SK-N-DZ (cell line): ENCODE results near the gene SEMA4D.

ENCODE experiments used
- DNase-seq: peaks from one replicate; pipeline ENCODE4 v3.0.0-alpha.2; 2015; ENCODE audit warnings: low spot score

Gene SEMA4D

DNA sequence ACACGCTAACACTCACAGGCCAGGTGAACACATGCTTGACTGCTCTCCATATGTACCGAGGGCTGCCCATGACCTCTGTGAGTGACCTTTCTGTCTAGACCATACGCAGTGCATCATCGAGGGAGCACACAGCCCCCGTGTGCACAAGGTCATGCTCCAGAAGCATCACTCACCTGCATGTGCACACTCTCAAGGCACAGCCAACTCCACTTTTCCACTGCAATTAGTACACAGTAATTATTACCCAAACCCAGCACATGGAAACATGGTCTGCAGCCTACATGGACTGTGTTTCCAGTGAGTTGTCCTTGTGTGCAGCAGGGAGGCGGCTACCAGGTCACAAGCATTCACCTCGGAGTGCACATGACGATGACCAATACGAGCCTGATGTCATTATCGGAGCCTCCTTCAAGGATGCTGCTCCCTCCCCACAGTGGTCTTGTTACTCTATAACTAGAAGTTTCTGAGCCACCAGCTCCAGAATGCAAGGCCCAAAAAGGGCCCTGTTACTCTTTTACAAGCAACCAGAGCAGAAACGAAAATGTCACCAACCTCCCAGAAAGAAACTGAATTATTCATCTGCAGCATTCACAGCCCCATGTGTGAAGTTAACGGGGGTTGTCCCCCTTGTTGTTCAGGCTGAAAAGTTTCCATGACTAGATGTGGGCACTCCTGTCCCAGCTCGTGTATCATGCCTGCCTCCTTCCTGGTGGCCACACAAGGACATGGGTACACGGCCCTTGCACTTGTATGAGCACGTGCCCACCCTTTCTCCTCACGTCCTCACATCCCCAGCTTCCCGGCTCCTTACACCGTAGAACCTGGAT lies 31.2 kb downstream of the SEMA4D start:
- no peak for DNase-seq

DNA sequence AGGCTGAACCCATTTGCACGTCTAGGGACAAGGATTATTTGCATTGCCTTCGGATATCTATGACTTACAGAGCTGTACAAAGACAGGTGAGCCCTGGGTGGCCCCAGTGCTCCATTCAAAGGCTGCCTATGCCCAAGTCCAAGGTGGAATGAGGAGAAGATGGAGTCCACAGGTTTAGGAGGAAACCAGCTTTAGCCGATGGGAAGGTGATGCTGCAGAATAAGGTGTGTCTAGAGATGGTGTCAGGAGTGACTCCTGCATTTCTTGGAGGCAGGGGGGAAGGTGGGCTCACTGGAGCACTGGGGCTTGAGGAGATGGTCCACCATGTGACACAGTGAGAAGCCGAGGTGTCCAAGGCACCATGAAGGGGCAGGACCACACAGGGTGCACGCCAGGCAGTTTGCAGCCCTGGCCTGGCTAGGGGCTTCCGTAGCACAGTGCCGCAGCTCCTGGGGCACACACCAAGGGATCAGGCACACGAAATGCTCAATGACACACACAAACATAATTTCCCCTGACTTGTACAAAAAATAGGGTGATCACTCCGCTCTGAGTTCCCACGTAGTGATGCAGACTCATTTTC lies 32.1 kb downstream of the SEMA4D start:
- DNase-seq: no peak

DNA sequence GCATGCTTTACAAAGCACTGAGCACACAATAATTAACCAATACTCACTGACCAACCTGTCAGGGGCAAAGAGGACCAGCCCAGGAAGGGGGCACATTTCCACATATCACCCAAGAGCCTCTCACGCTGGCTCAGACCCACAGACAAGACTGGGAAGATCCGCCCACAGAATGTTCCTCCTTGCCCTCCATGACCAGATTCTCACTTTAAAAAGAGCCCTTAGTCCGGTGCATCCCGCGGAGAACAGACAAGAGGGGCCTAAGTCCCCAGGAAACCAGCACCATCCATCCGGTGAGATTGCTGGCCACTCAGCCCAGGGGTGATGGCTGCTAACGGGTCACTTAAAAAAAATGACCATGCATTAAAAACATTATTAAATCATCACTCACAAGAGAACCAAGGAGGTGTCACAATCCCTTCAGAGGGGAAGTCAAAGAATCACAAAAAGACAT lies 32.9 kb downstream of the SEMA4D start:
- no peak for DNase-seq

DNA sequence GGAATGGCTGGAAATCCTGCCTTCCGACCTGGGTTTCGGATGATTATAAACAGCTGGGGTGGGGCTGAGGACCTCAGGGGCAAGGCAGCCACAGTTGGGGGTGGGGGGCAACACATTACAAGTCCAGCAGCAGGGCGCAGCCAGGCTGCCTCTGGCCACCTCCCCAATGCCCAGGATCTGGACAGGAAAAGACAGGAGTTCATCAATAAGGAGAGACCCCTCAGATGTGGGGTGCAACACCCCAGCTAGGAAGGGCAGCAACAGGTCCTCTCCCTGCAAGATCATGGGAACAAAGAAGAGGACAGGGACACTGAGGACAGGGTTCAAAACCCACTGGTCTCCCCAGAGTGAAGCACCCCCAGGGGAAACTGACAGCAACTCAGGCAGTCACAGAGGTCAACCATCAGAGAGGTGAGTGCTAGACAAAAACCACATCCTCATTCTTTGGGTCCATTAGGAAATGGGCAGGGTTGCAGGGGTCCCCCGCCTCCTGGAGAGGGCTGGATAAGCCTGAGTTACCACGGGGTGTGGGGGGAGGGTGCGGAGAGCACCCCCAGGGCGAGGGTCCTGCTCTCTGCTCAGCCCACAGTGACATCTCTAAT lies 33.5 kb downstream of the SEMA4D start:
- no peak for DNase-seq

DNA sequence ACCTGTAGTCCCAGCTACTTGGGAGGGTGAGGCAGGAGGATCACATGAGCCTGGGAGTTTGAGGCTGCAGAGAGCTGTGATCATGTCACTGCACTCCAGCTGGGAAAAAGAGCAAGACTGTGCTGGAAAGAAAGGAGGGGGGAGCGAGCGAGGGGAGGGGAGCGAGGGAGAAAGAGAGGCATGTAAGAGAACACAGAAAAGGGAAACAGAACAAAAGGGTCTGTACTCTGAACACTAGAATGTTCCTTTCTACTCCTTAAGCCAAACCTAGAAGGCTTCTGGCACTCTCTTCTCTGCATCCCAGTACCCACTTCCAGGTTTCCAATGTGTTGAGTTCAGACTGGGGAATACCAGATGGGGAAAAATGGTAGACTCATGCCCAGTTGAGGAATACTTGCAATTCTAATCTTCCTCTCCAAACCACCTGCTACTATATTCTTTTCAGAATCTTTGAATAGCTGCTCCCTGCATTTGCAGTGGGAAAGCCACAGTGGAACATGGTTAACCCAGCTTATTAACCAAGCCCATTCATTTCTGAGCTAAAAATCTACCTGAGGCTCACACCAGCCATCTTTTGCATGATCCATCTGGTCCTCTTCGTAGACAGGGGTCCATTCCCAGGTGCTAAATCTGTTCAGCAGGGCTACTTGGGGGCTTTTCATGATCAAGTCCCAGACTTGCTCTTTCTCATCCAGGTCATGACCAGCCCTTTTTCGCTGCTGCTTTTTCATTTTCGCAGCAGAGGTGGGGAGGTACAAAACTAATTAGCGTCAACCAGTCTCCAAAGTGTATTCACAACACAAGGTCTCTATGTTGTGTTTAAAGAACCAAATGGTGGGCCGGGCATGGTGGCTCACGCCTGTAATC lies 34.9 kb downstream of the SEMA4D start:
- DNase-seq: no peak

DNA sequence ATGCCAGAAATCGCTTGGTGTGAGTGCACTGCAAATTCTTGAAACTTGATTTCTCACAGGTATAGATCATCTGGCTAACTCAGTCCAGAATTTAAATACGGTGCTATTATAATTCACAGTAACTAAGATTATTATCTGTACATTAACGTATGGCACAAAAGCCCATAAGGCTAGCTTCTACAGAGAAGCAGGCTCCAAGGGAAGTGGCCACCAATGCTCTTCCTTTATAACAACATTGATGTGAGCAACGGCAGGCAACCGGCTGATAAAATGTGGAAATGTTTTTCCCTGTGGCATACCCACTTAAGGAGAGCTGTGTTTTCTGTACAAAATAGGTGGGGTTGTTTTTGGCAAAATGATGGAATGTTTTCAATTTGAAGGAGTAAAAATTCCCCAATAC lies 35.7 kb downstream of the SEMA4D start:
- DNase-seq: no peak

DNA sequence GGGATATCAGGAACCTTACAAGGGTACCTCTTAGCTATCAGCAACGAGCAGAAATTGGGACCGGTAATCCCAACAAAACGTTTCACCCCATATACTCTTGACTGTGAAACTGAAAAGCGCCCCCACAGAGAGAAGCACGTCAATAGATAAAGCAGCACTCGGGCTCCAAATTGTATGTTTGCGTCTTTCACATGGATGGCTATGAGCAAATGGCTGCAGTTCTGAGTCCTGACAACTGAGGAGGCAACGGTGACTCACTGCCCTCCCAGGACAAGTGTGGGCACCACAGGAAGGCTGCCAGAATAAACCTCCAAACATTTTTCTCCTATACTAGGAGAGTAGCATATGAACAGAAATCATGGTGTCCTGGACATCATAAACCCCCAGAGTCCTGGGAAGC lies 36.6 kb downstream of the SEMA4D start:
- no peak for DNase-seq

DNA sequence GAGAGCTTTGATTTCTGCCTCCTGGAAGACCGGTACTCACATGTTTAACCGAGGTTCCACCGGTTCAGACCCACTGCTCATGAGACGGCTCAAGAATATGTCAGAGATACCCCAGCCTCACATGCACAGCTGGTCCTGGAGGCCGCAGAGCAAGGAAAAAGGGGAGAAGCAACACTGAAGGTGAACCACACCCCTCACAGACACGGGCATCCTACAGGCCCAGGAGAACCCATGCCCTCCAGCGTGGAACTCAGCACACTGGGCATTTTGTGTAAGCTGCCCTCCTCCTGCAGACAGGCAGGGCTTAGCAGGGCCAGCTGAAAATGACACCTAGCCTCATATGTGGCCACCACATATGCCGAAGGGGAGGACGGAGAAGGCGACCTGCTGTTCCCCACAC lies 37.4 kb downstream of the SEMA4D start:
- DNase-seq: no peak

DNA sequence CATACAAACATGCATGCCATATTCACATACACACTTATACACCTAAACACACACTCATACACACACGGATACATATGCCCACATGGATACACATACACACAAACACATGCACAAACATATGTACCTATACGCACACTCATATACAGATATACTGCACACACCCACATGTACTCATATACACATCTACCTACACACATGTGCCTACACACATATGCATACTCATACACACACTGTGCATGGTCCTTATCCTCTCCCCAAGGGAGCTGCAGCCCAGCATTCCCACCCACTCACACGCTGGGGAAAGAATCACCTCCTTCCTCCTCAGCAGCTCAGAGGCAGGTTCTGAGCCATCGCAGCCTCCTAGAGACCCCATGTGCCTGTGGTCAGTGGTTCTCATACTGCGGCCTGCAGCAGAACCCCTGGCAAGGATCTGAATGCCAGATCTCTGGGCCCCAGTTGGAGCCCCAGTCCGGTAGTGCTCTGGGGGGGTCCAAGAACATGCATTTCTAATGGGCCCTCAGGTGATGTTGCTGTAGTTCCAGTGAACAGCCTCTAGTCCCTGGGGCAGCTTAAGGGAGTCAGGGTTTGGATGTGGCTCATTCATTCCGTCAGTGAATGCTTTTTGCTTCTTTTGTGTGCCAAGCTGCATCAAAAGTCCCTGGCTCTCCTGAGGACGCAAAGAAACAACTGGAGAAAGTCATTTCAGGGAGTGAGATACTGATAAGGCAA lies 39.0 kb downstream of the SEMA4D start:
- no peak for DNase-seq

DNA sequence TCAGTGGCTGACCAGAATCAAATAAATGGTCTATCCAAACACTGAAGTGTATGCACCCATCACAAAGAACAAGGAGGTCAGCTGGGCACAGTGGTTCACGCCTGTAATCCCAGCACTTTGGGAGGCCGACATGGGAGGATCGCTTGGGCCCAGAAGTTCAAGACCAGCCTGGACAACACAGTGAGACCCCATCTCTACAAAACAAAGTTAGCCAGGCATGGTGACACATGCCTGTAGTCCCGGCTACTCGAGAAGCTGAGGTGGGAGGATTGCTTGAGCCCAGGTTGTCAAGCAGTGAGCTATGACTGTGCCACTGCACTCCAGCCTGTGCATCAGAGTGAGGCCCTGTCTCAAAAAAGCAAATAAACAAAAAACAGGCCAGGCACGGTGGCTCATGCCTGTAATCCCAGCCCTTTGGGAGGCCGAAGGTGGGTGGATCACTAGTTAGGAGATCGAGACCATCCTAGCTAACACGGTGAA lies 40.5 kb downstream of the SEMA4D start:
- DNase-seq: no peak

DNA sequence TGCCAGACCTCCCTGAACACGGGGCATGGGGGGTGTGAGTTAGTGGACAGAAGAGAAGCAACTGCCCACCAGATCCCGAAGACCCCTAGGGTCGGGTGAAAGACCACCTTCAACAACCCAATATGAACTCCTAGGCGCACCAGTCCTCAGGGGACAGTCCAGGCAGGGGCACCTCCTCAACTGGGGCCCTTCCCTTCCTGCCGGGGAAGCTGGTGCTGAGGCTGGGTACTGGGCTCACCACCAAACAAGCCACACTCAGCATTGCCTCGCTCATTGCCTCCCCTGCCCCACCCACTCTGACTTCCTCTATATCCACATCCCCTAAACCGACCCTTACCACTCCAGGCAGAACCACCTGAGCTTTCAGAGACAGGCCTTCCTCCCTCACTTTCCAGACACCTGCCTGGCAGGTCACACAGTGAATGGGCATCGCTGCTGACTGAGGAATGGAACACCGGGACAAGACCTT lies 42.5 kb downstream of the SEMA4D start:
- no peak for DNase-seq

DNA sequence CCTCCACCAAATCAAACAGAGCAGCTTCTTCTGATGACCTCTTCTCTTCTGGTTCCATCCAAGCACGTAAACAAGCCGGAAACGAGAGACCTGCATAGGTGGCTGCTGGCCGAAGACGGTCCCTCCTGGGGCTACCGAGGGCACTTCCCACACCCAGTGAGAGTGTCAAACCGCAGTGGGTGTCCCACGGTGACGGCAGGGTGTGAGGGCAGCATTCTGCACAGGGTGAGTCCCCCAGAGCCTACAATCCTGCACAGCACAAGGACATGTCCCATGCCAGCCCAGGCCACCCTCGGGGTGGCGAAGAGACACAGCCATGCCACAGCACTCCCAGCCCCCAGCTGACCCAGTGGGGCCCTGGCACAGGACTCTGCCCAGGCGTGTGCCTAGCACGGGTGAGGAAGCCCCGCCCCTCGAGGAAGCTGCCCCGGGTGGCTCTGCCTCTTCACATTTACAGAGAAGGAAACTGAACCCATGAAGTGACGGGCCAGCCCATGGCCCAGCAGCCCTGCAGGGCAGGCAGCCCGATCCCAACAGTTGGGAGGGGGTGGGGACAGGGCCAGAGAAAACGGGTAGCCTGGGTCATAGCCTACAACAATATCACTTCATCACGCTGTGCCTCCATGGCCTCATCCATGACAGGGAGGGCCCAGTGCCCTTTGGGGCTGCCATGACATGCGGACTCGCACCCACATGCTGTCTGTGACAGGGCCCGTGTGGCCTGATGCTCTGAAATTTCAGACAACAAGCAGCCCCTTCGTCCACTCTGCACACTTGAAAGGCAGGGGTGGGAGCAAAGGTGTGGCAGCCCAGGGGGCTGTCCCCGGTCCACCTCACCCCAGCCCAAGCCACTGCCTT lies 43.2 kb downstream of the SEMA4D start:
- DNase-seq: no peak

DNA sequence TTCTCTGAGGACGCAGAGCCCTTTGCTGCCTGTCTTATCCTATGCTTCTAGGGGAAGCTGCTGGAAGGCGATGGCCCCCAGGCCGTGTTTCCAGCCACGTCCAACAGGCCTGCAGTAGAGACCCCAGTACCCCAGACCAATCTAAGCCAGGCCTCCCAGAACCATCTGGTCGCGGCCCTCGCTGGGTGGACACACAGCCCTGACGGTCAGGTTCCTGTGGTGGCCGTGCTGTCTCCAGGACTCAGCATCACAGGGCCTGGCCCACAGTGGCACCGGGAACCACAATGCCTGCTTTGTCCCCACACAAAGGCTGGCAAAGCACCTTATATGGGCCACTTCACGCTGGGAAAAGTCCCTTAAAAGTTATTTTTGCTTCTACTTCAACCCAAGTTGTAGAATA lies 44.5 kb downstream of the SEMA4D start:
- no peak for DNase-seq

DNA sequence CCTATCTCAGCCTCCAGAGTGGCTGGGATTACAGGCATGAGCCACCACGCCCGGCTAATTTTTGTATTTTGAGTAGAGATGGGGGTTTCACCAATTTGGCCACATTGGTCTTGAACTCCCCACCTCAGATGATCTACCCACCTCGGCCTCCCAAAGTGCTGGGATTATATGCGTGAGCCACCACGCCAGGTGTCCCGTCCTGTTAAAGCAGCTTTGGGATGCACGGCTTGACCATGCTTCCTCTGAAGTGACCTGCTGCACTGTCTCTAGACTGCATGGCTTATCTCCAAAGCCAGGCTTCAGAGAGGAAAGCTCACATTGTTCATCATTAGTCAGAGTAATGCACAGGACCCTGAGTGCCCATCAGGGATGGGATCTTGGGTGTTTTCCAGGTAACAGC lies 45.4 kb downstream of the SEMA4D start:
- DNase-seq: no peak

DNA sequence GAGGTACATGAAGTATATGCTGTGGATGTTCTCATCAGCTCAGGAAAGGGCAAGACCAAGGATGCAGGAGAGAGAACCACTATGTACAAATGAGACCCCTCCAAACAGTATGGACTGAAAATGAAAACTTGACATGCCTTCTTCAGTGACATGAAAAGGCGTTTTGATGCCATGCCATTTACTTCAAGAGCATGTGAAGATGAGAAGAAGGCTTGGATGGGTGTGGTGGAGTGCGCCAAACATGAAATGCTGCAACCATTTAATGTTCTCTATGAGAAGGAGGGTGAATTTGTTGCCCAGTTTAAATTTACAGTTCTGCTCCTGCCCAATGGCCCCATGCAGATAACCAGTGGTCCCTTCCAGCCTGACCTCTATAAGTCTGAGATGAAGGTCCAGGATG lies 47.7 kb downstream of the SEMA4D start:
- no peak for DNase-seq

DNA sequence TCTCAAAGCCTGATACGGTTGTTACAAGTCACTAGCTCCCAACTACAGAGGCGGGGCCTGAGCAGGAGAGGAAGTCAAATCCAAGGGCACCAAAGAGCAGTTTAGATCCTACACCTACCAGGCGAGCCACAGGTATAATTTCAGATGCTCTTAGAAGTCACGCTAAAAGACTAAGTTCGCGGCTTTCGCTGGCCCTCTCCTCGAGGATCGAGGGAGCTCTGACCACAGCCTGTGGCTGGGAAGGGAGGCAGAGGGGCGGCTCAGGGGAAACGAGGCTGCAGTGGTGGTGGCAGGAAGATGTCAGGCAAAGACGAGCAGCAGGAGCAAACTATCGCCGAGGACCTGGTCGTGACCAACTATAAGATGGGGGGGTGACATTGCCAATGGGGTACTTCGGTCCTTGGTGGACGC lies 48.6 kb downstream of the SEMA4D start:
- no peak for DNase-seq

DNA sequence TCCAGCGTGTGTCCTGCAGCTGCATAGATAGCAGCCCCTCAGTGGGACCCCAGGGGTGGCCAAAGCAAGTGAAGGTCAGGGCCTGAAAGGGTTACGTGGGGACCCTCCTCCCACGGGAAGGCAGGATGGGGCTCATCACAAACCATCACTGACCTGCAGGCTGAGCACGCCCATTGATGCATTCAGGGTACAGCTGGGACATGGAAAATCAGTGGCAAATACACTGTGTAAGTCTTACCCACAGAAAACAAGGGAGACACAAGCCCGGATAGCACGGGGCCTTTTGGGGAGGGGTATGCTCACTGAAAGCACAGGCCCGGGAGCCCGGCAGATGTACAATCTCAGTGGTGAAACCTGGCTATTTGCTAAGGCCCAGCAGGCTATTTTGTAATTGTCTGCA lies 49.1 kb downstream of the SEMA4D start:
- no peak for DNase-seq

DNA sequence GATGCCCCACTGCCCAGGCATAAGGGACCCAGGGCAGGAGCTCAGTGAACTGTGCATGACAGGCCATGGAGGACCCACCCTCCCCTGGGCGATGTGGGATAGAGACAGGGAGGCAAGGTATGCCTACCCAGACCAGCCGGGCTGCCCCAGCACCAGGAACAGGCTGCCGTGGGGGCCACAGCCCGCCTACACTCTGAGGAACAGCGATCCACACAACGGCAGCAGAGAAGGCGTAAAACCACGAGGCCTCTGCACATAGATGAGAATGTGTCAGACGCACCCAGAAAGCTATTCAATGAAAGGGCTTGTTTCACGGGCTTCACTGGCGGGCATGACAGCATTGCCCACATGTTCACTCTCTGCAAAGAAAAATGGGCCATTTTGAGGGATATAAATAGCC lies 49.5 kb downstream of the SEMA4D start:
- DNase-seq: no peak

DNA sequence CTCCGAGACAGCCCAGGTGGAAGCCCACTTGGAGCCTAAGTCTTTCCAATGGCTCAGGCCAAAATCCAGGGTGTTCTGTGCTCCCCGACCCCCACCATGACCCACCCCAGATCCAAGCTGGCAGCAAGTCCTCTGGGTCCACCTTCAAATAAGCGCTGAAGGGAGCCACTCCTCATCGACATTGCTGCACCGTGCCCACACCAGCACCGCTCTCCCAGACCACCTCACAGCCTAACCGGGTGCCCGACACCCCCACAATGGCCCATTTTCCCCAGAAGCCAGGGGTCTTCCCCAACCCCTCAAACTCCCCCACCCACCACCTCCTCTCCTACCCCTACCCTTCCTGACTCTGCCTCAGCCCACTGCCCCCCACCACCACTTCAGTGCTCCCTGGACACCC lies 50.5 kb downstream of the SEMA4D start:
- DNase-seq: no peak

DNA sequence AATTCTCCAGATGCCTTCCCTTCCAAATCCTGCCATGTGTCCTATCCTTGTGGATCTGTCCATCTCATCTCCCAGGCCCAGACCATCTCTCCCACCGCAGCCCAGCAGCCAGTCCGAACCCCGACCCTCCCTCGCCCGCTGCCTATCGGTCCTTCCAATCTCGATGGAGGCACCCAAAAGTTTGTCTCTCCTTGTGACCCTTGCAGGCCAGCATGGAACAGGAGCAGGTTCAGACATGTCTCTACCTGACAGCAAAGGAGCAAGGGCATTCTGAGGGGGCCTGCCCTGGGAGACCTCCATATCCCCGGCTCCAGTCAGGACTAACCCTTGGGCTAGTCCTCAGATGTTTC lies 51.0 kb downstream of the SEMA4D start:
- no peak for DNase-seq
